Naive thymus-derived CD4-positive, alpha-beta T cell (primary cell): ENCODE results near the gene NATD1. TPM values are rescaled to one million over a fixed set of nuclear protein-coding genes. Genes with fewer than 3 reads are reported as not detected.
A peak's percentile ranks its signal among the peaks of the same experiment; 100 is the strongest.
"Not testable (repeated sequence)": the region's sequence is repeated elsewhere in the genome, so short reads cannot be mapped to it uniquely, and the experiment has no call there.

Experiments used
- ATAC-seq: fragments of 150-1000 bp; cut with Tn5 transposase; 2 replicates; pipeline ENCODE4 v1.10.0; 2021; ENCODE audit warnings: mild to moderate bottlenecking, moderate library complexity
- CTCF ChIA-PET: fragments of 350-600 bp; sonication (Branson Sonifier 250); formaldehyde crosslinking; loops from one replicate; lab custom pipeline; 2021; ENCODE audit warnings: antibody characterized with exemption; lab: Charles Lee
- POLR2A ChIA-PET: fragments of 350-600 bp; sonication (Branson Sonifier 250); formaldehyde crosslinking; loops from one replicate; lab custom pipeline; 2021; ENCODE audit warnings: antibody characterized with exemption, inconsistent platforms; lab: Charles Lee
- DNase-seq, 9 donors: peaks; one replicate each; pipeline versions ENCODE4 v3.0.0 to v3.0.0-alpha.2; 2020 to 2022; ENCODE audit warnings: mixed read lengths in 1 of 9
- H3K27ac ChIP-seq: one replicate; pipeline ENCODE4 v1.7.0; 2013; ENCODE audit warnings: mild to moderate bottlenecking, low read depth, low read length, moderate library complexity
- H3K27me3 ChIP-seq, 2 donors: one replicate each; pipeline ENCODE4 v1.7.0; 2013; ENCODE audit warnings: low read length in 2 of 2, mild to moderate bottlenecking in 2 of 2, moderate library complexity in 2 of 2; ENCODE audit not compliant: control insufficient read depth in 2 of 2, insufficient read depth in 2 of 2
- H3K36me3 ChIP-seq, 3 experiments: 1 replicate in 2 of 3; 2 replicates in 1 of 3; pipeline ENCODE4 v1.7.0; 2013; ENCODE audit warnings: low read length in 3 of 3, mild to moderate bottlenecking in 3 of 3, moderate library complexity in 1 of 3; ENCODE audit not compliant: insufficient read depth in 3 of 3, control insufficient read depth in 2 of 3
- H3K4me1 ChIP-seq, 2 donors: one replicate each; pipeline ENCODE4 v1.7.0; 2013; ENCODE audit warnings: low read length in 2 of 2, mild to moderate bottlenecking in 2 of 2, moderate library complexity in 1 of 2; ENCODE audit not compliant: control insufficient read depth in 2 of 2, insufficient read depth in 2 of 2
- H3K4me3 ChIP-seq: 2 replicates; pipeline ENCODE4 v1.7.0; 2013; ENCODE audit warnings: mild to moderate bottlenecking, low read length
- H3K9me3 ChIP-seq, 3 experiments: 1 replicate in 2 of 3; 2 replicates in 1 of 3; pipeline ENCODE4 v1.7.0; 2013; ENCODE audit warnings: low read length in 3 of 3; ENCODE audit not compliant: control insufficient read depth in 2 of 3
- H3K27ac Mint-ChIP-seq, 9 donors: one replicate each; pipeline ENCODE4 v1.8.0; 2020 to 2022; ENCODE audit warnings: mixed read lengths in 9 of 9, mild to moderate bottlenecking in 8 of 9, moderate library complexity in 5 of 9, inconsistent platforms in 2 of 9
- H3K27me3 Mint-ChIP-seq, 5 donors: one replicate each; pipeline ENCODE4 v1.8.0; 2021 to 2022; ENCODE audit warnings: mixed read lengths in 5 of 5, mild to moderate bottlenecking in 1 of 5
- H3K36me3 Mint-ChIP-seq, 5 donors: one replicate each; pipeline ENCODE4 v1.8.0; 2020 to 2022; ENCODE audit warnings: mixed read lengths in 5 of 5, mild to moderate bottlenecking in 3 of 5, inconsistent platforms in 1 of 5
- H3K4me1 Mint-ChIP-seq, 7 donors: one replicate each; pipeline ENCODE4 v1.8.0; 2020 to 2022; ENCODE audit warnings: mixed read lengths in 7 of 7, mild to moderate bottlenecking in 3 of 7, inconsistent platforms in 1 of 7
- H3K4me3 Mint-ChIP-seq, 10 donors: one replicate each; pipeline ENCODE4 v1.8.0; 2020 to 2022; ENCODE audit warnings: mild to moderate bottlenecking in 10 of 10, mixed read lengths in 10 of 10, moderate library complexity in 6 of 10, inconsistent platforms in 2 of 10
- H3K9me3 Mint-ChIP-seq, 11 donors: one replicate each; pipeline ENCODE4 v1.8.0; 2020 to 2022; ENCODE audit warnings: mixed read lengths in 11 of 11, mild to moderate bottlenecking in 4 of 11, inconsistent platforms in 1 of 11, moderate library complexity in 1 of 11
- intact Hi-C, 2 donors: fragments of 100-400 bp; cut with micrococcal nuclease; formaldehyde crosslinking; loops; one replicate each; pipeline ENCODE4 v1.15.1; 2023
- polyA plus RNA-seq, 2 donors: library from polyadenylated mRNA; unstranded; fragments of 300-500 nt; fragmentation: Illumina TruSeq; gene quantifications; one replicate each; pipeline ENCODE4 v1.2.3, GENCODE V29; 2021
- total RNA-seq, 6 experiments: library from RNA in 5 of 6; stranded (reverse) in 5 of 6; gene quantifications; 1 replicate in 5 of 6; 2 replicates in 1 of 6; pipeline ENCODE4 v1.2.3 and lab custom pipeline; 2021 to 2026

The NATD1 gene
- total and polyA plus RNA-seq, 7 experiments from 2014 or later = 1.7 to 11.1 (median 7.1) TPM

DNA sequence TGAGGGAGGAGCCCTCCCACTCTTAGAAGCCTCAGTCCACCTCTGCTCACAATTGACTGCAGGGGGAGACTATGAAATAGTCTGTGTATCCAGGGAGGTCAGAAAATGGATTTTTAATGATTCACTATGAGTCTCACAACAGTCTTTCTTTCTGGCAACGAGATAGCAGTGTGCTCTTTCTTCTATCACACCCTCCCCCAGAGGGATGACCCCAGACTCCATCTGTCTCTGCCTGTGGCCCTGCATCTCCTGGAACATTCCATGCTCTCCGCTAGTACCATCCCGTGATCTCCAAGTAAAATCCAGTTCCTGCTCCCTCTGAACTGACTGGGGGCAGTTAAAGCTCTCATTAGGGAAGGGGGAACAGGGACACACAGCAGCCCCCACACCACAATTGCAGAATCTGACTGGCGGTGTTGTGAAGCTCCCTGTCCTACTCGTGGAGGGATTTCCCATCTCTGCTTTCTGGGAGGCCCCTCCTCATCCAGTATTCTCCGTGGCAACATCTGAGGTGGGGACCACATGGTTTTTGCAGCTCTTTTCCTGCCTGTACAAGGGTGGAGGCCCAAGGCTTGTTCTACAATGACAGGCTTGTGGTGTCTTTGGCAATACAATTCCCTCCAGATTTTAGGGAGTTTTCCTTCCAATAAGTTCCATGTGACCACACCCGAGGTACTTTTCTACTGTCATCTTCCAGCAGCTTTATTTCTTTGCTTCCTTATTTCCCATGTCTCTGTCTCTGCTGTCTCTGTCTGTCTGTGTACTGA lies 19.4 kb downstream of the NATD1 start:
- DNase-seq = no peak
- Histone ChIP-seq H3K36me3 (no peaks in the 10 kb centered on the region), H3K27ac (no peak overlapping the region), H3K4me3 (no peak overlapping the region), H3K27me3 (no peaks in the 10 kb centered on the region), H3K4me1 (no peaks in the 10 kb centered on the region), H3K9me3 (no peaks in the 10 kb centered on the region)
- Mint-ChIP-seq H3K4me3 (no peak overlapping the region), H3K4me1 (peaks cover 0 to 8% (median 0%) of the 10 kb centered on the region in 7 donors), H3K27ac (peak overlapping the region in 1 of 9 donors; percentile 22), H3K36me3 (peaks cover 0 to 19% (median 10%) of the 10 kb centered on the region in 5 donors), H3K9me3 (peaks cover 0 to 23% (median 9%) of the 10 kb centered on the region in 11 donors), H3K27me3 (no peaks in the 10 kb centered on the region)
- ChIA-PET CTCF (no interaction called here), POLR2A (no interaction called here)
- ATAC-seq = no peak
- intact Hi-C loops = no loop called here

DNA sequence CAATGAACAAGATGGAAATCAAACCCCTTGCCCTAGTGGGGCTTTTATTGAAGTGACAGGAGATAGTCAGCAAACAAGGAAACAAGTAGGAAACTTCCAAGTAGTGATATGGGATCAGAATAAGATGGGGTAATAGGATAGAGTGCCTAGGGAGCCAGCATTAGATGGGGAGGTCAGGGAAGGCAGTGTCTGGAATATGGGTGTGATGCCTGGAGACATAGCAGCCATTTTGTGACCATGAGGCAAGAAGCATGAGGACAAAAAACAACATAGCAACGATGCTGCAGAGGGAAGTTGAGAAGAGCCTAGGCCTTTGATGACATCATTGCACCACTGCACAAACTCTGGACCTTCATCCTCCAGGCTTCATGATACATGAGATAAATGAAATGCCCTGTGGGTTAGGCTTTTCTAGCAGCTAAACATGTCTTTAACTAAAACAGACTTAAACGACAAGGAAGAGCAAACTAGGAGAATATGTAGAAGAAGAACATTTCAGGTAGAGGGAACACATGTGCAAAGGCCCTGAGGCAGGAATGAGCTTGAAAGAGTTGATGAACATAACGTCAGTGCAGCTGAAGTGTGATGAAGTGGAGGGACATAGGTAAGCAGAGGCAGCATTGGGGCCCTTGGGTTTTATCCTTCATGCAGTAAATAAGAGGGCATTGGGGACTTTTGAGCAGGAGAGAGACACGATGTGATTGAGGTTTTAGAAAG lies 21.0 kb downstream of the NATD1 start:
- POLR2A ChIA-PET = interaction anchor here (0.7 to 1.6 kb wide), 2 partner anchors 10 to 92 kb away, joined by 4 to 6 read pairs; no protein-coding TSS in a partner anchor
- ATAC-seq = no peak
- peaks cover 0 to 23% (median 9%) of the 10 kb centered on the region in 11 donors for H3K9me3 Mint-ChIP-seq
- no peak for DNase-seq
- H3K36me3 Mint-ChIP-seq = peaks cover 0 to 19% (median 10%) of the 10 kb centered on the region in 5 donors
- Histone ChIP-seq H3K4me3 (no peak overlapping the region), H3K4me1 (no peaks in the 10 kb centered on the region), H3K27ac (no peak overlapping the region), H3K27me3 (no peaks in the 10 kb centered on the region), H3K36me3 (no peaks in the 10 kb centered on the region), H3K9me3 (no peaks in the 10 kb centered on the region)
- no peak overlapping the region for H3K27ac Mint-ChIP-seq
- H3K4me1 Mint-ChIP-seq = peaks cover 0 to 8% (median 0%) of the 10 kb centered on the region in 7 donors
- CTCF ChIA-PET = no interaction called here
- no peak overlapping the region for H3K4me3 Mint-ChIP-seq
- H3K27me3 Mint-ChIP-seq = no peaks in the 10 kb centered on the region
- intact Hi-C loops = no loop called here

DNA sequence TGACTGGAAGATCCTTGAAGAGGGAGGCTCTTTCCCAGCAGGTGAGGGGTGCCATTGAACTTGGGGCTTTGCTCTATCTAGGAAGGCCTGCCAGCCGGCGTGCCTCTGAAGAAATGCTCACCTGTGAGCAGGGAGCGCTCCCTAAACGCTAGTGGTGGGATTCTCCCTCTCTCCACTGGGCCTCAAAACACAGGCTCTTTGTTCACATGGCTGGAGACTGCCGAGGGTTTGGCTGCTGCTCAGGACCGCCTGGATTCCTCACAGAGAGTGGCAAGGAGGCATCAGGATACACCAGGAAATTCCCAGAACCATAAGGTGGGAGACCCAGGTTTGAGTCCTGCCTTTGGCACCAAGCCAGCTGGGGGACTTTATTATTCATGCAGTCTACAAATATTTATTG lies 21.7 kb downstream of the NATD1 start:
- Mint-ChIP-seq H3K4me3 (no peak overlapping the region), H3K36me3 (peaks cover 0 to 19% (median 10%) of the 10 kb centered on the region in 5 donors), H3K27ac (no peak overlapping the region), H3K9me3 (peaks cover 0 to 23% (median 9%) of the 10 kb centered on the region in 11 donors), H3K27me3 (no peaks in the 10 kb centered on the region), H3K4me1 (peaks cover 0 to 8% (median 0%) of the 10 kb centered on the region in 7 donors)
- Histone ChIP-seq H3K4me1 (no peaks in the 10 kb centered on the region), H3K9me3 (no peaks in the 10 kb centered on the region), H3K36me3 (no peaks in the 10 kb centered on the region), H3K4me3 (no peak overlapping the region), H3K27ac (no peak overlapping the region), H3K27me3 (no peaks in the 10 kb centered on the region)
- POLR2A ChIA-PET = interaction anchor here (1.6 kb wide), 1 partner anchor 9 kb away, joined by 4 read pairs; no protein-coding TSS in a partner anchor
- CTCF ChIA-PET = no interaction called here
- intact Hi-C loops = no loop called here
- DNase-seq = no peak
- ATAC-seq = no peak

DNA sequence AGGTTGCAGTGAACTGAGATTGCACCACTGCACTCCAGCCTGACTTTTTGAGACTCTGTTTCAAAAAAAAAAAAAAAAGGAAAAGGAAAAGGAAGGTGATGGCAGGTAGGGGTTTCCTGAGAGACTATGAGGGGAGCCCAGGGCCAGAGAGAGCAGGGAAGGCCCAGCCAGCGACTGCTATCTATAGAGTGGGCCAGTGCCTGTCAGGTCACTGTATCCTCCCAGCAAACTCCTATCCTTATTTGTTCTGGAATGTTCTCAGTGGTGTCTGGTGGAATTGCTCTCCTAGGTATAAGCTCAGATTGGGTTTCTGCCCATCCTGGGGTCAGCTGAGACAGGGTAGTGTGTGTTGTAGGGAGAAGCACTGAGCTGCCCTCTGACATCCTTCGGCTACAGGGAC lies 24.4 kb downstream of the NATD1 start:
- H3K27me3 Mint-ChIP-seq = no peaks in the 10 kb centered on the region
- H3K9me3 Mint-ChIP-seq = peaks cover 0 to 18% (median 7%) of the 10 kb centered on the region in 11 donors
- H3K4me3 ChIP-seq = no peak overlapping the region
- CTCF ChIA-PET = no interaction called here
- no peak for ATAC-seq
- no peaks in the 10 kb centered on the region for H3K4me1 Mint-ChIP-seq
- intact Hi-C loops = no loop called here
- no peak for DNase-seq
- H3K27ac Mint-ChIP-seq = no peak overlapping the region
- H3K9me3 ChIP-seq = no peaks in the 10 kb centered on the region
- H3K27me3 ChIP-seq = no peaks in the 10 kb centered on the region
- H3K4me1 ChIP-seq = no peaks in the 10 kb centered on the region
- POLR2A ChIA-PET = no interaction called here
- H3K4me3 Mint-ChIP-seq = no peak overlapping the region
- H3K36me3 Mint-ChIP-seq = peaks cover 0 to 19% (median 9%) of the 10 kb centered on the region in 5 donors
- no peaks in the 10 kb centered on the region for H3K36me3 ChIP-seq
- H3K27ac ChIP-seq = no peak overlapping the region

DNA sequence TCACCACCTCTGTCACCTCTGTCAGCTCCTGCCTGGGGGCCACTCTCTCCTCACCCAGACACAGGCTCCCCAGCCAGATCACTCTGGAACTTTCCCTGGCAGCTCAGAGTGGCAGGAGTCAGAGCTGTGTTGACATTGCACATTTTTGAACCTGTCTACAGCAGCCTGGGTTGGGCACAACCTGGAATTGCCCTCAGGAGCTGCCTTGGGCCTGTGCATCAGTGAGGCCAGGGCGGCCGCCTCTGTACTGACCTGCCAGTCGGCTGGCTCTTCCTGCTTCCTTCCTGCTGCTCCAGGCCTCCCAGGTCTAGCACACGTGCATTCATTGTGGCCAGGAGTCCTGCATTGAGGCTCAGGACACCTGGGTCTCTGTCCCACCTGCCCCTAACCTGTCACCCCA lies 25.1 kb downstream of the NATD1 start:
- peak overlapping the region in 1 of 9 donors; percentile 90 for H3K27ac Mint-ChIP-seq
- POLR2A ChIA-PET = interaction anchor here (0.5 kb wide), 1 partner anchor 184 kb away, joined by 3 read pairs; no protein-coding TSS in a partner anchor

DNA sequence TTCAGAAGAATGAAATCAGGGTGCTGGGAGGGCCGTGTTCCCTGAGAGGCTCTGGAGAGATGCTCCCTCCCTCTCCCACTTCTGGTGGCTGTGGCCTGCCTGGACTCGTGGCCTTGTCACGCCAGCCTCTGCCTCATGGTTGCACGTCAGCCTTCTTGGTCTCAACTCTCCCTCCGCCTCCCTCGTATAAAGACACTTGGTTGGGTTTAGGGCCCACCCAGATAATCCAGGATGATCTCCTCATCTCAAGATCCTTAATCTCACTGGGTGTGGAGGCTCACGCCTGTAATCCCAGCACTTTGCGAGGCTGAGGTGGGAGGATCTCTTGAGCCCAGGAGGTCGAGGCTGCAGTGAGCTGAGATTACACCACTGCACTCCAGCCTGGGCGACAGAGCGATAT lies 25.9 kb downstream of the NATD1 start:
- H3K27me3 ChIP-seq, H3K27ac Mint-ChIP-seq, CTCF ChIA-PET, H3K27ac ChIP-seq, H3K27me3 Mint-ChIP-seq, H3K36me3 ChIP-seq, POLR2A ChIA-PET, H3K4me1 Mint-ChIP-seq, H3K4me3 Mint-ChIP-seq, intact Hi-C loops, H3K4me1 ChIP-seq, ATAC-seq, H3K4me3 ChIP-seq, DNase-seq, H3K9me3 ChIP-seq, H3K9me3 Mint-ChIP-seq: not testable (repeated sequence)
- H3K36me3 Mint-ChIP-seq = peaks cover 0 to 10% (median 7%) of the 10 kb centered on the region in 5 donors

More for the DNA sequence above, 25.1 kb downstream of the NATD1 start:
- intact Hi-C loops = no loop called here
- CTCF ChIA-PET = no interaction called here
- no peak for DNase-seq
- H3K36me3 Mint-ChIP-seq = peaks cover 0 to 14% (median 9%) of the 10 kb centered on the region in 5 donors
- H3K9me3 ChIP-seq = no peaks in the 10 kb centered on the region
- H3K27me3 ChIP-seq = no peaks in the 10 kb centered on the region
- no peak overlapping the region for H3K4me3 ChIP-seq
- H3K36me3 ChIP-seq = no peaks in the 10 kb centered on the region
- no peak overlapping the region for H3K27ac ChIP-seq
- ATAC-seq = no peak
- H3K4me1 Mint-ChIP-seq = peaks cover 0 to 3% (median 0%) of the 10 kb centered on the region in 7 donors
- H3K9me3 Mint-ChIP-seq = peaks cover 0 to 15% (median 6%) of the 10 kb centered on the region in 11 donors
- H3K27me3 Mint-ChIP-seq = no peaks in the 10 kb centered on the region
- no peaks in the 10 kb centered on the region for H3K4me1 ChIP-seq
- H3K4me3 Mint-ChIP-seq = no peak overlapping the region
